Osteoblast (primary cell): ENCODE results near the gene CARD10. TPM values are rescaled to one million over a fixed set of nuclear protein-coding genes. Genes with fewer than 3 reads are reported as not detected.
A peak's percentile ranks its signal among the peaks of the same experiment; 100 is the strongest.

Experiments used
- DNase-seq: peaks from one replicate; pipeline ENCODE4 v3.0.0; 2011; ENCODE audit warnings: low spot score, mixed read lengths; ENCODE audit not compliant: insufficient read length; ENCODE audit errors: missing footprints
- H2AFZ ChIP-seq: 2 replicates; pipeline ENCODE4 v1.6.0; 2011; ENCODE audit warnings: mild to moderate bottlenecking, low read length
- H3K27ac ChIP-seq: 2 replicates; pipeline ENCODE4 v1.5.1; 2011; ENCODE audit warnings: mild to moderate bottlenecking, low read depth, low read length, moderate library complexity
- H3K27me3 ChIP-seq: 2 replicates; pipeline ENCODE4 v1.6.0; 2012; ENCODE audit warnings: mild to moderate bottlenecking, control low read depth, inconsistent platforms, low read length, moderate library complexity; ENCODE audit not compliant: insufficient read depth
- H3K36me3 ChIP-seq: 2 replicates; pipeline ENCODE4 v1.5.1; 2011; ENCODE audit warnings: mild to moderate bottlenecking, low read length, control low read depth, moderate library complexity; ENCODE audit not compliant: insufficient read depth
- H3K4me1 ChIP-seq: 2 replicates; pipeline ENCODE4 v1.5.1; 2011; ENCODE audit warnings: mild to moderate bottlenecking, low read length, control low read depth, moderate library complexity; ENCODE audit not compliant: insufficient read depth
- H3K4me2 ChIP-seq: 2 replicates; pipeline ENCODE4 v1.6.0; 2011; ENCODE audit warnings: mild to moderate bottlenecking, low read length; ENCODE audit not compliant: insufficient read depth
- H3K4me3 ChIP-seq: fragments of 200-600 bp; sonication (generic); 3 replicates; pipeline ENCODE4 v1.5.1; 2012; ENCODE audit warnings: mild to moderate bottlenecking, low read length, inconsistent platforms; ENCODE audit not compliant: insufficient read depth
- H3K79me2 ChIP-seq: 2 replicates; pipeline ENCODE4 v1.6.0; 2012; ENCODE audit warnings: mild to moderate bottlenecking, low read length, control low read depth, inconsistent platforms; ENCODE audit not compliant: insufficient read depth
- H3K9me3 ChIP-seq: 2 replicates; pipeline ENCODE4 v1.5.1; 2011; ENCODE audit warnings: low read depth, low read length, control low read depth
- H4K20me1 ChIP-seq: 2 replicates; pipeline ENCODE4 v1.6.0; 2012; ENCODE audit warnings: mild to moderate bottlenecking, low read length, control low read depth; ENCODE audit not compliant: insufficient read depth
- CTCF ChIP-seq: IDR thresholded peaks from 2 replicates; pipeline ENCODE4 v1.5.1; 2011; ENCODE audit warnings: mild to moderate bottlenecking, low read depth, low read length, moderate library complexity; ENCODE audit errors: extremely low read depth
- total RNA-seq: library from RNA; depleted of rRNA; stranded (reverse); fragments of >200 nt; gene quantifications from 2 replicates; pipeline ENCODE4 v1.2.3, GENCODE V29; 2012

The CARD10 gene
- total RNA-seq, 1 donor, result 11.9 TPM

DNA sequence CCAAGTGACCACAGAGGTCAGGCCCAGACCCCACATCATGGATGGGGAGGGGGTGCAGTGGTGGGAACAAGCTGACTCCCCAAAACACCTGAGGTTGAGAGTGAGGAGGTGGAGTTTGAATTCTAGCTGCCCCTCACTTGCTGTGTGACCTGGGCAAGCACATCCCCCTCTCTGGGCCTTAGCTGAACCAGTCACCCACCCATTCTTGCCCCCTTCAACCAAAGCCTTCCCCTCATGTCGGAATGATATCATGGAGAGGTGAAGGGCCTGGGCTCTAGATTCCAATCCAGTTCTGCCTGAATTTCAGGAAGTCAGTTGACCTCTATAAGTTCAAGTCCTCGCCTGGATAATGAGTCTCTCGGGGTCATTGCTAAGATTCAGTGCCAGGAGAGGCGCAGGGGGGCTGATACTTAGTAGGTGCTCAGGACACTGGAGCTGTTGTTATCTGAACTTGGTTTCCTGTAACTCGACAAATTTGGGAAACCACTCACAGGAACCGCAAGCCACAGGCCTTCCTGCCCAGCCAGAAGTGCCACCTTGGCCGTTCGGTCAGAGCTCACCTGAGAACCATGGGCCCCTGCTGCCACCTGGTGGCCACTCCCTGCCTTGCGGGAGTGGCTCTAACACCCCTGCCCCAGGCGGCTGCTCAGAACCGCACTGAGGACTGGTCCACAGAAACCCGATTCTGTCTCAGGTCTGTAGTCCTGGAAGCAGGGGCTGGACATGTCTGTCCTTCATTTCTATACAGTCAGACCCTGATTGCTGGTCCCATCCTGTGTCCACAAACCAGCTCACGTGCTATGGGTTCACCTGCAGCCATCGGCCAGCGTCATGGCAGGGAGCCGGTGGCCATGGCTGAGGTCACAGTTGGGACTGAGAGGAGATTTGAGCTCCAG lies 47.9 kb upstream of the CARD10 start:
- Histone ChIP-seq H3K27me3 (no peaks in the 10 kb centered on the region), H3K79me2 (peaks cover 80% of the 10 kb centered on the region), H4K20me1 (peaks cover 97% of the 10 kb centered on the region), H2AFZ (no peak overlapping the region), H3K9me3 (no peaks in the 10 kb centered on the region), H3K4me3 (no peak overlapping the region), H3K4me2 (peak overlapping the region; percentile 13), H3K4me1 (peaks cover 49% of the 10 kb centered on the region), H3K36me3 (peaks cover 47% of the 10 kb centered on the region), H3K27ac (peak overlapping the region; percentile 49)
- peak; percentile 84 for TF ChIP-seq CTCF
- peak; percentile 96 for DNase-seq

DNA sequence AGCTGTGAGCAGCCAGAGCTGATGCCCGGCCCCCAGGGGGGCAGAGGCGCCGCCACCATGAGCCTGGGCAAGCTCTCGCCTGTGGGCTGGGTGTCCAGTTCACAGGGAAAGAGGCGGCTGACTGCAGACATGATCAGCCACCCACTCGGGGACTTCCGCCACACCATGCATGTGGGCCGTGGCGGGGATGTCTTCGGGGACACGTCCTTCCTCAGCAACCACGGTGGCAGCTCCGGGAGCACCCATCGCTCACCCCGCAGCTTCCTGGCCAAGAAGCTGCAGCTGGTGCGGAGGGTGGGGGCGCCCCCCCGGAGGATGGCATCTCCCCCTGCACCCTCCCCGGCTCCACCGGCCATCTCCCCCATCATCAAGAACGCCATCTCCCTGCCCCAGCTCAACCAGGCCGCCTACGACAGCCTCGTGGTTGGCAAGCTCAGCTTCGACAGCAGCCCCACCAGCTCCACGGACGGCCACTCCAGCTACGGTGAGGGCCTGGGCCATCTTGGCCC lies 47.2 kb upstream of the CARD10 start:
- Histone ChIP-seq H3K4me3 (no peak overlapping the region), H3K36me3 (peaks cover 51% of the 10 kb centered on the region), H3K27me3 (no peaks in the 10 kb centered on the region), H3K79me2 (peaks cover 86% of the 10 kb centered on the region), H3K27ac (peak overlapping the region; percentile 49), H3K4me2 (no peak overlapping the region), H2AFZ (no peak overlapping the region), H3K4me1 (peaks cover 57% of the 10 kb centered on the region), H3K9me3 (no peaks in the 10 kb centered on the region), H4K20me1 (peaks cover 97% of the 10 kb centered on the region)
- TF ChIP-seq CTCF, result no peak
- peak; percentile 53 for DNase-seq

GRCh38 chr22:37565830-37566229 lies 46.6 kb upstream of the CARD10 start:
- Histone ChIP-seq H3K79me2 (peaks cover 92% of the 10 kb centered on the region), H3K9me3 (no peaks in the 10 kb centered on the region), H4K20me1 (peaks cover 97% of the 10 kb centered on the region), H3K27ac (peak overlapping the region; percentile 25), H2AFZ (no peak overlapping the region), H3K4me3 (no peak overlapping the region), H3K36me3 (peaks cover 51% of the 10 kb centered on the region), H3K4me2 (no peak overlapping the region), H3K27me3 (no peaks in the 10 kb centered on the region), H3K4me1 (peaks cover 59% of the 10 kb centered on the region)
- DNase-seq, result peak; percentile 51
- TF ChIP-seq CTCF, result no peak

DNA sequence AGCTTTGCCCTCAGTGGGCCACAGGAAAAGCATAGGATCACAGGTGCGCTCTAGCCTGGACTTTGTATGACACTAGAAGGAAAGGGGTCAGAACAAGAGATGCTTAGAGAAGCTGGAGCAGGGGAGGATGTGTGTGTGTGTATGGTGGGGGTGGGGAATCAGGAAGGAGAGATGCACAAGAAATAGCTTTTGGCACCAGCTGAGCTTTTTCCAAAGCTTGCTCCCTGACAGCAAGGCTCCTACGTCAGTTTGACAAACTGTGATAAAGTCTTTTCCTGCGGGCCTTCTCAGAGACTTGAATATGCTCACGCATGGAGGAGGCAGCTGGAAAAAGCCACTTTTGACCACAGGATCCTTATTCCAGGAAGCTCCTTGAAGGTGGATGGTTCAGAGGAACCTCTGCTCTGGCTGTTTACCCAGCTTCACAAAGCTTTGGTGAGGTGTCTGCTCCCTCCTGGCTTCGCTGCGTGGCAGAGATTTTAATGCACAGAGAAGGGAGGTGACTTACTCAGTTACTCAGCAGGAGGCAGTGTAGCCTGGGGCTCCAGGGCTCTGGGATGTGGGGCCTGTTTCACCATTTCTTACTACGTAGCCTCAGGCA lies 45.0 kb upstream of the CARD10 start:
- DNase-seq, result peak; percentile 82
- Histone ChIP-seq H3K79me2 (peaks cover 81% of the 10 kb centered on the region), H3K27me3 (no peaks in the 10 kb centered on the region), H3K4me1 (peaks cover 59% of the 10 kb centered on the region), H3K36me3 (peaks cover 41% of the 10 kb centered on the region), H3K4me2 (peak overlapping the region; percentile 96), H2AFZ (no peak overlapping the region), H3K9me3 (no peaks in the 10 kb centered on the region), H4K20me1 (peaks cover 80% of the 10 kb centered on the region), H3K4me3 (peak overlapping the region; percentile 40), H3K27ac (peak overlapping the region; percentile 76)
- peak; percentile 12 for TF ChIP-seq CTCF
